Thyroid gland (tissue), 4 donors: Measurements from ENCODE around the gene RTRAF.

ENCODE experiments used
- POLR2A ChIP-seq, 2 donors: fragments of 450-650 bp; IDR thresholded peaks; one replicate each; pipeline ENCODE4 v1.6.1; 2017; ENCODE audit warnings: antibody characterized with exemption in 2 of 2, mild to moderate bottlenecking in 2 of 2, moderate library complexity in 1 of 2
- TF ChIP-seq, protein P1 (sequence below), 6 experiments: fragments of 200-600 bp in 3 of 6; fragments of 450-650 bp in 3 of 6; sonication (generic) in 3 of 6; IDR thresholded peaks; one replicate each; pipeline ENCODE4 v1.5.1; 2016 to 2019; ENCODE audit warnings: antibody characterized with exemption in 6 of 6, mild to moderate bottlenecking in 2 of 6, inconsistent platforms in 1 of 6, moderate library complexity in 1 of 6

DNA sequence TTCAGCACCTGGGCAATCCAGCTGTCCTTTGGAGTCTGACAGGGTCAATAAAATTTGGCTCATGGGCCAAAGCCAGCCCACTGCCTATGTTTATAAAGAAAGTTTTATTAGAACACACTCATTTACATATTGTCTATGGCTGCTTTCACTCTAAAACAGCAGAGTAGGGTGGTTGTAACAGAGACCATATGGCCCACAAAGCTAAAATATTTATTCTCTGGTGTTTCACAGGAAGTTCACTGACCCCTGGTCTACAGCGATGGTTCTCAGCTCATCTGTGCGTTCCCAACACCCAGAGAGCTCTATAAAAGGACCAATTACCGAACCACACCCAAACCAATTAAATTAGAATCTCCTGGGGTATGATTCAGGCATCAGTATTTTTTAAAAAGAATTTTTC lies 37.7 kb upstream of the RTRAF start:
- TF ChIP-seq, protein P1, sequence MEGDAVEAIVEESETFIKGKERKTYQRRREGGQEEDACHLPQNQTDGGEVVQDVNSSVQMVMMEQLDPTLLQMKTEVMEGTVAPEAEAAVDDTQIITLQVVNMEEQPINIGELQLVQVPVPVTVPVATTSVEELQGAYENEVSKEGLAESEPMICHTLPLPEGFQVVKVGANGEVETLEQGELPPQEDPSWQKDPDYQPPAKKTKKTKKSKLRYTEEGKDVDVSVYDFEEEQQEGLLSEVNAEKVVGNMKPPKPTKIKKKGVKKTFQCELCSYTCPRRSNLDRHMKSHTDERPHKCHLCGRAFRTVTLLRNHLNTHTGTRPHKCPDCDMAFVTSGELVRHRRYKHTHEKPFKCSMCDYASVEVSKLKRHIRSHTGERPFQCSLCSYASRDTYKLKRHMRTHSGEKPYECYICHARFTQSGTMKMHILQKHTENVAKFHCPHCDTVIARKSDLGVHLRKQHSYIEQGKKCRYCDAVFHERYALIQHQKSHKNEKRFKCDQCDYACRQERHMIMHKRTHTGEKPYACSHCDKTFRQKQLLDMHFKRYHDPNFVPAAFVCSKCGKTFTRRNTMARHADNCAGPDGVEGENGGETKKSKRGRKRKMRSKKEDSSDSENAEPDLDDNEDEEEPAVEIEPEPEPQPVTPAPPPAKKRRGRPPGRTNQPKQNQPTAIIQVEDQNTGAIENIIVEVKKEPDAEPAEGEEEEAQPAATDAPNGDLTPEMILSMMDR (IDR thresholded peaks at IDR 0.05): no peak
- no peak for TF ChIP-seq POLR2A (IDR thresholded peaks at IDR 0.05)
